ENCODE measurements around the gene FNTB. TPM values are rescaled to one million over a fixed set of nuclear protein-coding genes. Genes with fewer than 3 reads are reported as not detected.

Gene FNTB
- total RNA-seq, 1 experiment from 2014 or later: 26.7 TPM

- Histone ChIP-seq H3K4me1 (ENCODE audit: control insufficient read depth in 1 of 2, insufficient read depth in 2 of 2, low read length in 2 of 2) (no peaks in the 10 kb centered on the region), H3K9me2 (ENCODE audit: insufficient read depth) (no peaks in the 10 kb centered on the region), H3K4me2 (ENCODE audit: low read length) (no peak overlapping the region), H2AFZ (ENCODE audit: low read depth, low read length, poor library complexity, severe bottlenecking) (no peak overlapping the region), H3K9me3 (ENCODE audit: control insufficient read depth in 1 of 2, insufficient read depth in 1 of 2, low read depth in 1 of 2, low read length in 2 of 2) (no peaks in the 10 kb centered on the region), H3K27me3 (ENCODE audit: insufficient read depth, low read length) (no peaks in the 10 kb centered on the region), H4K20me1 (ENCODE audit: insufficient read depth) (no peaks in the 10 kb centered on the region), H3K9ac (ENCODE audit: low read length) (no peak overlapping the region), H3K27ac (ENCODE audit: low read depth, low read length) (no peak overlapping the region), H3K36me3 (ENCODE audit: control insufficient read depth in 1 of 2, insufficient read depth in 2 of 2, low read length in 2 of 2) (no peaks in the 10 kb centered on the region), H3K79me2 (ENCODE audit: insufficient read depth, low read length) (no peaks in the 10 kb centered on the region), H3K4me3 (replicated peaks in 1 of 2; ENCODE audit: low read depth in 1 of 2, low read length in 2 of 2) (no peak overlapping the region)
- RAD21 ChIA-PET (ENCODE audit: low non-redundant PET in 1 of 2, low total read pairs in 2 of 2, uncharacterized antibody in 2 of 2, unreplicated experiment in 2 of 2): no interaction called here
- POLR2A ChIA-PET: no interaction called here
- intact Hi-C loops (cut with micrococcal nuclease): no loop called here
- DNase-seq (ENCODE audit: low read depth, low spot score) (no peak), ATAC-seq (no peak)
- no TSS peak for BruUV-seq (replicated peaks)
- TF ChIP-seq EZH2phosphoT487 (IDR thresholded peaks at IDR 0.05; ENCODE audit: borderline replicate concordance): no peak
- TF ChIP-seq RAD21 (IDR thresholded peaks at IDR 0.05; ENCODE audit: low read depth): no peak
- no peak for TF ChIP-seq TCF7L2 (IDR thresholded peaks at IDR 0.05; ENCODE audit: borderline replicate concordance, extremely low read depth, insufficient read depth, insufficient read length)
- TF ChIP-seq ZNF274 (IDR thresholded peaks at IDR 0.05; ENCODE audit: low read depth, low read length): no peak
- no peak for TF ChIP-seq POLR2AphosphoS5 (IDR thresholded peaks at IDR 0.05; ENCODE audit: low read depth, low read length)
- TF ChIP-seq MAX (IDR thresholded peaks at IDR 0.05): no peak
- TF ChIP-seq YY1 (IDR thresholded peaks at IDR 0.05; ENCODE audit: extremely low read depth, insufficient replicate concordance, low read depth, low read length): no peak
- TF ChIP-seq ZBTB33 (IDR thresholded peaks at IDR 0.05; ENCODE audit: extremely low read depth, insufficient replicate concordance, low read length): no peak
- TF ChIP-seq SP1 (IDR thresholded peaks at IDR 0.05; ENCODE audit: low read depth): no peak
- no peak for TF ChIP-seq ELF1 (IDR thresholded peaks at IDR 0.05; ENCODE audit: borderline replicate concordance, low read depth)
- TF ChIP-seq SIN3A (IDR thresholded peaks at IDR 0.05; ENCODE audit: low read depth): no peak
- TF ChIP-seq CTCF (IDR thresholded peaks at IDR 0.05 in 2 of 3, conservative IDR thresholded peaks at IDR 0.05 in 1 of 3; ENCODE audit: borderline replicate concordance in 1 of 3, insufficient read depth in 1 of 3, low read depth in 2 of 3, low read length in 2 of 3): no peak
- TF ChIP-seq EGR1 (IDR thresholded peaks at IDR 0.05; ENCODE audit: low read depth): no peak
- TF ChIP-seq JUND (IDR thresholded peaks at IDR 0.05): no peak
- CTCF ChIA-PET: no interaction called here
Observed at GRCh38 chr14:64946310-64947045, 40.2 kb upstream of the FNTB start.
